K562 (cell line): ENCODE measurements around the gene HTR3C. TPM values are rescaled to one million over a fixed set of nuclear protein-coding genes. Genes with fewer than 3 reads are reported as not detected.

Experiments
- ARID1B ChIP-seq: fragments of 450-650 bp; IDR thresholded peaks from 2 replicates; pipeline ENCODE4 v1.6.1; 2016; ENCODE audit warnings: antibody characterized with exemption, mild to moderate bottlenecking, inconsistent platforms
- BRD9 ChIP-seq: fragments of 450-650 bp; IDR thresholded peaks from 2 replicates; pipeline ENCODE4 v1.6.1; 2018; ENCODE audit warnings: low read depth; ENCODE audit not compliant: partially characterized antibody
- CREB1 ChIP-seq, 2 experiments: sonication (generic) in 1 of 2; formaldehyde crosslinking in 1 of 2; IDR thresholded peaks; 2 replicates each; pipeline versions ENCODE4 v1.6.1 to v1.8.0; 2012 to 2022; ENCODE audit warnings: inconsistent platforms in 1 of 2, mild to moderate bottlenecking in 1 of 2, missing genetic modification reagents in 1 of 2, moderate library complexity in 1 of 2
- EGR1 ChIP-seq: fragments of 450-650 bp; conservative IDR thresholded peaks from 2 replicates; pipeline ENCODE4 v1.6.1; 2017; ENCODE audit warnings: mild to moderate bottlenecking
- EHMT2 ChIP-seq: fragments of 450-650 bp; IDR thresholded peaks from 2 replicates; pipeline ENCODE4 v1.6.1; 2018; ENCODE audit warnings: antibody characterized with exemption
- EP300 ChIP-seq: IDR thresholded peaks from 2 replicates; pipeline ENCODE4 v1.6.1; 2012; ENCODE audit warnings: low read length, improper control_type of control experiment
- FUS ChIP-seq: fragments of 200-400 bp; formaldehyde crosslinking; optimal IDR thresholded peaks from 2 replicates; pipeline ENCODE3; 2017; ENCODE audit warnings: low read depth, low read length
- GTF2A2 ChIP-seq: IDR thresholded peaks from 2 replicates; pipeline ENCODE4 v1.6.1; 2016; ENCODE audit warnings: mild to moderate bottlenecking, missing genetic modification characterization, missing compliant biosample characterization
- HMGN3 ChIP-seq: IDR thresholded peaks from 2 replicates; pipeline ENCODE4 v1.6.1; 2011; ENCODE audit warnings: borderline replicate concordance, low read depth, mild to moderate bottlenecking, mixed read lengths, low read length; ENCODE audit not compliant: insufficient read length; ENCODE audit errors: extremely low read depth
- KHSRP ChIP-seq: fragments of 450-650 bp; IDR thresholded peaks from 2 replicates; pipeline ENCODE4 v1.6.1; 2017
- NFYB ChIP-seq: IDR thresholded peaks from 2 replicates; pipeline ENCODE4 v1.6.1; 2011; ENCODE audit warnings: mild to moderate bottlenecking, moderate library complexity; ENCODE audit not compliant: insufficient read length; ENCODE audit errors: extremely low read depth
- NR1H2 ChIP-seq: sonication (generic); formaldehyde crosslinking; IDR thresholded peaks from 2 replicates; pipeline ENCODE4 v1.4.0; 2020; ENCODE audit warnings: mild to moderate bottlenecking, missing genetic modification reagents
- PPARD ChIP-seq: fragments of 250-450 bp; sonication (Bioruptor Pico); IDR thresholded peaks from 2 replicates; pipeline ENCODE4 v1.8.0; 2022; ENCODE audit warnings: inconsistent platforms, mild to moderate bottlenecking, moderate library complexity
- RBM15 ChIP-seq: fragments of 200-400 bp; formaldehyde crosslinking; IDR thresholded peaks from 2 replicates; pipeline ENCODE4 v1.6.1; 2018; ENCODE audit warnings: mild to moderate bottlenecking, low read length, moderate library complexity; ENCODE audit not compliant: insufficient read depth
- RBM25 ChIP-seq: fragments of 200-400 bp; formaldehyde crosslinking; IDR thresholded peaks from 2 replicates; pipeline ENCODE4 v1.6.1; 2018; ENCODE audit warnings: low read length, low read depth, moderate library complexity; ENCODE audit not compliant: severe bottlenecking
- SMAD4 ChIP-seq: fragments of 250-450 bp; sonication (Bioruptor Pico); conservative IDR thresholded peaks from 2 replicates; pipeline ENCODE4 v1.8.0; 2021; ENCODE audit warnings: inconsistent platforms, mild to moderate bottlenecking, moderate library complexity
- SMARCA5 ChIP-seq: fragments of 450-650 bp; IDR thresholded peaks from 2 replicates; pipeline ENCODE4 v1.6.1; 2016
- SNRNP70 ChIP-seq: fragments of 200-400 bp; formaldehyde crosslinking; optimal IDR thresholded peaks from 2 replicates; pipeline ENCODE3; 2017; ENCODE audit warnings: low read depth, low read length
- TRIM28 ChIP-seq: fragments of 450-650 bp; IDR thresholded peaks from 2 replicates; pipeline ENCODE4 v1.6.1; 2017
- ZNF354B ChIP-seq: fragments of 250-450 bp; sonication (Bioruptor Pico); IDR thresholded peaks from 2 replicates; pipeline ENCODE4 v1.4.0; 2020
- ZNF444 ChIP-seq: fragments of 250-450 bp; sonication (Bioruptor Pico); IDR thresholded peaks from 2 replicates; pipeline ENCODE4 v1.4.0; 2020; ENCODE audit warnings: mild to moderate bottlenecking, moderate library complexity
- ZNF561 ChIP-seq: fragments of 450-650 bp; formaldehyde crosslinking; conservative IDR thresholded peaks from 2 replicates; pipeline ENCODE4 v1.4.0; 2020; ENCODE audit warnings: mild to moderate bottlenecking, moderate library complexity
- polyA plus RNA-seq, 8 experiments: library from polyadenylated mRNA; depleted of rRNA in 4 of 8; stranded (reverse) in 5 of 8; unstranded in 3 of 8; fragments of >200 nt; fragmentation: Nextera tagmentation in 2 of 8; fragmentation: Illumina TruSeq in 1 of 8; extraction: Ambion mirVana in 2 of 8; extraction: Trizol in 1 of 8; gene quantifications; 2 replicates each; pipeline versions ENCODE4 v1.2.1 to v1.2.3, GENCODE V29; 2011 to 2014; ENCODE audit warnings: inconsistent platforms in 1 of 8, missing spikeins in 1 of 8
- total RNA-seq, 7 experiments: library from RNA; depleted of rRNA in 6 of 7; stranded (reverse); fragments of >200 nt in 6 of 7; fragmentation: Illumina TruSeq in 2 of 7; extraction: Trizol in 2 of 7; gene quantifications; 2 replicates each; pipeline versions ENCODE4 v1.2.1 to v1.2.3, GENCODE V29; 2011 to 2021; ENCODE audit warnings: low replicate concordance in 1 of 7
- TF ChIP-seq, protein P1 (sequence below): fragments of 450-650 bp; IDR thresholded peaks from 2 replicates; pipeline ENCODE4 v1.6.1; 2018; ENCODE audit not compliant: partially characterized antibody
- TF ChIP-seq, protein P2 (sequence below): sonication (generic); formaldehyde crosslinking; IDR thresholded peaks from 2 replicates; pipeline ENCODE4 v1.8.0; 2023; ENCODE audit warnings: mild to moderate bottlenecking, missing genetic modification reagents
- TF ChIP-seq, protein P3 (sequence below): sonication (generic); formaldehyde crosslinking; IDR thresholded peaks from 2 replicates; pipeline ENCODE4 v1.8.1; 2023; ENCODE audit warnings: mild to moderate bottlenecking, missing genetic modification reagents, moderate library complexity

The HTR3C gene
- total and polyA plus RNA-seq, 9 of the 15 experiments (the other 6 are each of a cell fraction or from before 2014, with no cell fraction given): 0.04 to 0.06 TPM; not detected in 7

DNA sequence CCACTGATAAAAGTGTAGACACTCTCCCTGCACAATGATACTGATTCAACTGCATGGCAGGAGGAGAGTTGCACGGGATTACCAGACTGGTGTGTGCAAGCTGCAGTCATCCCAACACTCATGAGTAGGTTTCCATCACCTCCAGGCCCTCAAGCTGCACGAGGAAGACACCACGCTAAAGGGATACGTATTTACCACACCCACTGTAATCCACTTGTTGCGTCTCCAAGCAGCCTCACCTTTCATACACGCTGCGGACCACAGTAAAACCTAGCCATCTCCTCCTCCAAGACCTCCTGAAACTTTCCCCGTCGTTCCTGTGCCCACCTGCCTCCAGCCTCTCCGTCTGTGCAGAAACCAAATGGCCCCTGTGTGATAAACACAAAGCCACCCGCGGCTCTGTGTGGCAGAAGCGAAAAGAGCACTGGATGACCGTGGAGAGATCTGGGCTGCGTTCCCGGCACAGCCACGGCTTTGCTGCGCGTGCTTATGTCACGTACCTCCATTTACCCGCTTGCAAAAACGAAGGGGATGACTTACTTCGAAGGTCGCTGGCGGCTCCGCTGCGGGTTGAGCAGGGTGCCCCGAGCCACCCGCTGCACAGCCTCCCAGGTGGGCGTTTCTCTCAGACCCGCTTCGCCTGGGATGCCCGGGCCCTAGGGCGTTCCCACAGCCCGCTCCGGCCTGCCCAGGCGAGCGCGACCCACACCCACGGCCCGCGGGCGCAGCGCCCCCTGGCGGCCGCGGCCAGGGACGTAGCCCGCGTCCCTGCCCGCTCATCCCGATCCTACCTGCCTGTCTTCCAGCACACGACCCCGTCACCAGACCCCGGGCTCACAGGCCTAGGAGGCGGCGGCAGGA, 35.8 kb upstream of the HTR3C start (continued):
- TF ChIP-seq, protein P1, sequence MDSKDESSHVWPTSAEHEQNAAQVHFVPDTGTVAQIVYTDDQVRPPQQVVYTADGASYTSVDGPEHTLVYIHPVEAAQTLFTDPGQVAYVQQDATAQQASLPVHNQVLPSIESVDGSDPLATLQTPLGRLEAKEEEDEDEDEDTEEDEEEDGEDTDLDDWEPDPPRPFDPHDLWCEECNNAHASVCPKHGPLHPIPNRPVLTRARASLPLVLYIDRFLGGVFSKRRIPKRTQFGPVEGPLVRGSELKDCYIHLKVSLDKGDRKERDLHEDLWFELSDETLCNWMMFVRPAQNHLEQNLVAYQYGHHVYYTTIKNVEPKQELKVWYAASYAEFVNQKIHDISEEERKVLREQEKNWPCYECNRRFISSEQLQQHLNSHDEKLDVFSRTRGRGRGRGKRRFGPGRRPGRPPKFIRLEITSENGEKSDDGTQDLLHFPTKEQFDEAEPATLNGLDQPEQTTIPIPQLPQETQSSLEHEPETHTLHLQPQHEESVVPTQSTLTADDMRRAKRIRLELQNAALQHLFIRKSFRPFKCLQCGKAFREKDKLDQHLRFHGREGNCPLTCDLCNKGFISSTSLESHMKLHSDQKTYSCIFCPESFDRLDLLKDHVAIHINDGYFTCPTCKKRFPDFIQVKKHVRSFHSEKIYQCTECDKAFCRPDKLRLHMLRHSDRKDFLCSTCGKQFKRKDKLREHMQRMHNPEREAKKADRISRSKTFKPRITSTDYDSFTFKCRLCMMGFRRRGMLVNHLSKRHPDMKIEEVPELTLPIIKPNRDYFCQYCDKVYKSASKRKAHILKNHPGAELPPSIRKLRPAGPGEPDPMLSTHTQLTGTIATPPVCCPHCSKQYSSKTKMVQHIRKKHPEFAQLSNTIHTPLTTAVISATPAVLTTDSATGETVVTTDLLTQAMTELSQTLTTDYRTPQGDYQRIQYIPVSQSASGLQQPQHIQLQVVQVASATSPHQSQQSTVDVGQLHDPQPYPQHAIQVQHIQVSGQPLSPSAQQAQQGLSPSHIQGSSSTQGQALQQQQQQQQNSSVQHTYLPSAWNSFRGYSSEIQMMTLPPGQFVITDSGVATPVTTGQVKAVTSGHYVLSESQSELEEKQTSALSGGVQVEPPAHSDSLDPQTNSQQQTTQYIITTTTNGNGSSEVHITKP: no peak
- TF ChIP-seq EP300 (no peak), ARID1B (no peak), CREB1 (IDR thresholded peaks at IDR 0.05) (peak; percentile 37; the same call in 1 of the 2 replicates), CREB1 (CRISPR knock-in tag; IDR thresholded peaks at IDR 0.05) (no peak), SNRNP70 (no peak), EGR1 (no peak), SMARCA5 (no peak), EHMT2 (no peak), TRIM28 (no peak), HMGN3 (no peak), PPARD (no peak), FUS (peak; percentile 39), GTF2A2 (no peak), NFYB (no peak), RBM15 (no peak), ZNF444 (CRISPR knock-in tag) (no peak), RBM25 (peak; percentile 49), KHSRP (no peak), ZNF354B (CRISPR knock-in tag) (no peak), BRD9 (no peak), ZNF561 (no peak), SMAD4 (peak; percentile 33), NR1H2 (no peak)
- TF ChIP-seq, protein P2, sequence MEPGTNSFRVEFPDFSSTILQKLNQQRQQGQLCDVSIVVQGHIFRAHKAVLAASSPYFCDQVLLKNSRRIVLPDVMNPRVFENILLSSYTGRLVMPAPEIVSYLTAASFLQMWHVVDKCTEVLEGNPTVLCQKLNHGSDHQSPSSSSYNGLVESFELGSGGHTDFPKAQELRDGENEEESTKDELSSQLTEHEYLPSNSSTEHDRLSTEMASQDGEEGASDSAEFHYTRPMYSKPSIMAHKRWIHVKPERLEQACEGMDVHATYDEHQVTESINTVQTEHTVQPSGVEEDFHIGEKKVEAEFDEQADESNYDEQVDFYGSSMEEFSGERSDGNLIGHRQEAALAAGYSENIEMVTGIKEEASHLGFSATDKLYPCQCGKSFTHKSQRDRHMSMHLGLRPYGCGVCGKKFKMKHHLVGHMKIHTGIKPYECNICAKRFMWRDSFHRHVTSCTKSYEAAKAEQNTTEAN (CRISPR knock-in tag): no peak
- TF ChIP-seq, protein P3, sequence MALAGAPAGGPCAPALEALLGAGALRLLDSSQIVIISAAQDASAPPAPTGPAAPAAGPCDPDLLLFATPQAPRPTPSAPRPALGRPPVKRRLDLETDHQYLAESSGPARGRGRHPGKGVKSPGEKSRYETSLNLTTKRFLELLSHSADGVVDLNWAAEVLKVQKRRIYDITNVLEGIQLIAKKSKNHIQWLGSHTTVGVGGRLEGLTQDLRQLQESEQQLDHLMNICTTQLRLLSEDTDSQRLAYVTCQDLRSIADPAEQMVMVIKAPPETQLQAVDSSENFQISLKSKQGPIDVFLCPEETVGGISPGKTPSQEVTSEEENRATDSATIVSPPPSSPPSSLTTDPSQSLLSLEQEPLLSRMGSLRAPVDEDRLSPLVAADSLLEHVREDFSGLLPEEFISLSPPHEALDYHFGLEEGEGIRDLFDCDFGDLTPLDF (CRISPR knock-in tag): no peak
